ENCODE results near the gene RNF43. TPM values are rescaled to one million over a fixed set of nuclear protein-coding genes. Genes with fewer than 3 reads are reported as not detected.

Gene RNF43
- total and polyA plus RNA-seq, 2 of the 13 experiments (the other 11 are each of a cell fraction or from before 2014, with no cell fraction given), result 31.0 to 53.4 TPM

GRCh38 chr17:58383892-58384462, 33.4 kb downstream of the RNF43 start (continued):
- TF ChIP-seq ISL2 (CRISPR knock-in tag; IDR thresholded peaks at IDR 0.05), result peak; percentile 85; the same call in 1 of the 2 replicates
- no peak; the same call in 1 of the 2 replicates for TF ChIP-seq MLX (CRISPR knock-in tag; IDR thresholded peaks at IDR 0.05)
- TF ChIP-seq BCL6 (CRISPR knock-in tag; IDR thresholded peaks at IDR 0.05), result peak; percentile 93
- no peak for TF ChIP-seq MYNN (CRISPR knock-in tag; IDR thresholded peaks at IDR 0.05; ENCODE audit: low read depth)
- TF ChIP-seq ZNF724P (CRISPR knock-in tag; IDR thresholded peaks at IDR 0.05; ENCODE audit: borderline replicate concordance), result no peak
- TF ChIP-seq TRAFD1 (CRISPR knock-in tag; IDR thresholded peaks at IDR 0.05; ENCODE audit: borderline replicate concordance), result peak; percentile 60; the same call in 1 of the 2 replicates
- peak; percentile 71 for TF ChIP-seq PPARG (CRISPR knock-in tag; conservative IDR thresholded peaks at IDR 0.05)
- peak; percentile 62; the same call in 1 of the 2 replicates for TF ChIP-seq RXRA (CRISPR knock-in tag; IDR thresholded peaks at IDR 0.05)
- TF ChIP-seq, protein P1, sequence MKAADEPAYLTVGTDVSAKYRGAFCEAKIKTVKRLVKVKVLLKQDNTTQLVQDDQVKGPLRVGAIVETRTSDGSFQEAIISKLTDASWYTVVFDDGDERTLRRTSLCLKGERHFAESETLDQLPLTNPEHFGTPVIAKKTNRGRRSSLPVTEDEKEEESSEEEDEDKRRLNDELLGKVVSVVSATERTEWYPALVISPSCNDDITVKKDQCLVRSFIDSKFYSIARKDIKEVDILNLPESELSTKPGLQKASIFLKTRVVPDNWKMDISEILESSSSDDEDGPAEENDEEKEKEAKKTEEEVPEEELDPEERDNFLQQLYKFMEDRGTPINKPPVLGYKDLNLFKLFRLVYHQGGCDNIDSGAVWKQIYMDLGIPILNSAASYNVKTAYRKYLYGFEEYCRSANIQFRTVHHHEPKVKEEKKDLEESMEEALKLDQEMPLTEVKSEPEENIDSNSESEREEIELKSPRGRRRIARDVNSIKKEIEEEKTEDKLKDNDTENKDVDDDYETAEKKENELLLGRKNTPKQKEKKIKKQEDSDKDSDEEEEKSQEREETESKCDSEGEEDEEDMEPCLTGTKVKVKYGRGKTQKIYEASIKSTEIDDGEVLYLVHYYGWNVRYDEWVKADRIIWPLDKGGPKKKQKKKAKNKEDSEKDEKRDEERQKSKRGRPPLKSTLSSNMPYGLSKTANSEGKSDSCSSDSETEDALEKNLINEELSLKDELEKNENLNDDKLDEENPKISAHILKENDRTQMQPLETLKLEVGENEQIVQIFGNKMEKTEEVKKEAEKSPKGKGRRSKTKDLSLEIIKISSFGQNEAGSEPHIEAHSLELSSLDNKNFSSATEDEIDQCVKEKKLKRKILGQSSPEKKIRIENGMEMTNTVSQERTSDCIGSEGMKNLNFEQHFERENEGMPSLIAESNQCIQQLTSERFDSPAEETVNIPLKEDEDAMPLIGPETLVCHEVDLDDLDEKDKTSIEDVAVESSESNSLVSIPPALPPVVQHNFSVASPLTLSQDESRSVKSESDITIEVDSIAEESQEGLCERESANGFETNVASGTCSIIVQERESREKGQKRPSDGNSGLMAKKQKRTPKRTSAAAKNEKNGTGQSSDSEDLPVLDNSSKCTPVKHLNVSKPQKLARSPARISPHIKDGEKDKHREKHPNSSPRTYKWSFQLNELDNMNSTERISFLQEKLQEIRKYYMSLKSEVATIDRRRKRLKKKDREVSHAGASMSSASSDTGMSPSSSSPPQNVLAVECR (CRISPR knock-in tag; IDR thresholded peaks at IDR 0.05; ENCODE audit: borderline replicate concordance), result peak; percentile 13; the same call in 1 of the 2 replicates
- TF ChIP-seq ETV5 (CRISPR knock-in tag; IDR thresholded peaks at IDR 0.05; ENCODE audit: borderline replicate concordance), result peak; percentile 45; the same call in 1 of the 2 replicates
- TF ChIP-seq YY1 (IDR thresholded peaks at IDR 0.05; ENCODE audit: insufficient read depth, insufficient replicate concordance, low read depth, low read length), result no peak
- TF ChIP-seq, protein P2, sequence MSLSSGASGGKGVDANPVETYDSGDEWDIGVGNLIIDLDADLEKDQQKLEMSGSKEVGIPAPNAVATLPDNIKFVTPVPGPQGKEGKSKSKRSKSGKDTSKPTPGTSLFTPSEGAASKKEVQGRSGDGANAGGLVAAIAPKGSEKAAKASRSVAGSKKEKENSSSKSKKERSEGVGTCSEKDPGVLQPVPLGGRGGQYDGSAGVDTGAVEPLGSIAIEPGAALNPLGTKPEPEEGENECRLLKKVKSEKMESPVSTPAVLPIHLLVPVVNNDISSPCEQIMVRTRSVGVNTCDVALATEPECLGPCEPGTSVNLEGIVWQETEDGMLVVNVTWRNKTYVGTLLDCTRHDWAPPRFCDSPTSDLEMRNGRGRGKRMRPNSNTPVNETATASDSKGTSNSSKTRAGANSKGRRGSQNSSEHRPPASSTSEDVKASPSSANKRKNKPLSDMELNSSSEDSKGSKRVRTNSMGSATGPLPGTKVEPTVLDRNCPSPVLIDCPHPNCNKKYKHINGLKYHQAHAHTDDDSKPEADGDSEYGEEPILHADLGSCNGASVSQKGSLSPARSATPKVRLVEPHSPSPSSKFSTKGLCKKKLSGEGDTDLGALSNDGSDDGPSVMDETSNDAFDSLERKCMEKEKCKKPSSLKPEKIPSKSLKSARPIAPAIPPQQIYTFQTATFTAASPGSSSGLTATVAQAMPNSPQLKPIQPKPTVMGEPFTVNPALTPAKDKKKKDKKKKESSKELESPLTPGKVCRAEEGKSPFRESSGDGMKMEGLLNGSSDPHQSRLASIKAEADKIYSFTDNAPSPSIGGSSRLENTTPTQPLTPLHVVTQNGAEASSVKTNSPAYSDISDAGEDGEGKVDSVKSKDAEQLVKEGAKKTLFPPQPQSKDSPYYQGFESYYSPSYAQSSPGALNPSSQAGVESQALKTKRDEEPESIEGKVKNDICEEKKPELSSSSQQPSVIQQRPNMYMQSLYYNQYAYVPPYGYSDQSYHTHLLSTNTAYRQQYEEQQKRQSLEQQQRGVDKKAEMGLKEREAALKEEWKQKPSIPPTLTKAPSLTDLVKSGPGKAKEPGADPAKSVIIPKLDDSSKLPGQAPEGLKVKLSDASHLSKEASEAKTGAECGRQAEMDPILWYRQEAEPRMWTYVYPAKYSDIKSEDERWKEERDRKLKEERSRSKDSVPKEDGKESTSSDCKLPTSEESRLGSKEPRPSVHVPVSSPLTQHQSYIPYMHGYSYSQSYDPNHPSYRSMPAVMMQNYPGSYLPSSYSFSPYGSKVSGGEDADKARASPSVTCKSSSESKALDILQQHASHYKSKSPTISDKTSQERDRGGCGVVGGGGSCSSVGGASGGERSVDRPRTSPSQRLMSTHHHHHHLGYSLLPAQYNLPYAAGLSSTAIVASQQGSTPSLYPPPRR (CRISPR knock-in tag; IDR thresholded peaks at IDR 0.05; ENCODE audit: borderline replicate concordance), result 0 out of 2 replicates have a peak, but pooled peaks have one; percentile 39
- peak in 1 of 2 experiments; percentile 27; a peak in 1 of 4 replicates for TF ChIP-seq KLF16 (CRISPR knock-in tag; IDR thresholded peaks at IDR 0.05)
- TF ChIP-seq TBX3 (IDR thresholded peaks at IDR 0.05; ENCODE audit: borderline replicate concordance), result peak; percentile 61; the same call in 1 of the 2 replicates
- TF ChIP-seq DNMT3B (CRISPR knock-in tag; conservative IDR thresholded peaks at IDR 0.05), result 0 out of 2 replicates have a peak, but pooled peaks have one; percentile 29
- peak; percentile 77 for TF ChIP-seq ELF3 (CRISPR knock-in tag; IDR thresholded peaks at IDR 0.05)
- no peak for TF ChIP-seq HNRNPH1 (optimal IDR thresholded peaks at IDR 0.05; ENCODE audit: low read depth, low read length)
